ENCODE measurements around the gene RNF145.

DNA sequence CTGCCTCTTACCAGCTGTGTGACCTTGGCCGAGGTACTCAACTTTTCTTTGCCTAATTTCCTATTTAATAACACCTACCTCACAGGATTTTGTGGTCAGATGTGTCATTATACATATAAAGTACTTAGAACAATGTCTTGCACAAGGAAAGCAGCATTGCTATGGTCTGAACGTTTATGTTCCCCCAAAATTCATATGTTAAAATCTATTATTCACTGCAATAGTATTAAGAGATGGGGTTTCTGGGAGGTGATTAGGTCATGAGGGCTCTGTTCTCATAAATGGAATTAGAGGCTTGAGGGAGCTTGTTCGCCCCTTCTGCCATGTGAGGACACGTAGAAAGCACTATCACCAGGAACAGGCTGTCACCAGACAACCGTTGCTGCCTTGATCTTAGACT lies 10.9 kb upstream of the RNF145 start:
- TF ChIP-seq, protein P1, sequence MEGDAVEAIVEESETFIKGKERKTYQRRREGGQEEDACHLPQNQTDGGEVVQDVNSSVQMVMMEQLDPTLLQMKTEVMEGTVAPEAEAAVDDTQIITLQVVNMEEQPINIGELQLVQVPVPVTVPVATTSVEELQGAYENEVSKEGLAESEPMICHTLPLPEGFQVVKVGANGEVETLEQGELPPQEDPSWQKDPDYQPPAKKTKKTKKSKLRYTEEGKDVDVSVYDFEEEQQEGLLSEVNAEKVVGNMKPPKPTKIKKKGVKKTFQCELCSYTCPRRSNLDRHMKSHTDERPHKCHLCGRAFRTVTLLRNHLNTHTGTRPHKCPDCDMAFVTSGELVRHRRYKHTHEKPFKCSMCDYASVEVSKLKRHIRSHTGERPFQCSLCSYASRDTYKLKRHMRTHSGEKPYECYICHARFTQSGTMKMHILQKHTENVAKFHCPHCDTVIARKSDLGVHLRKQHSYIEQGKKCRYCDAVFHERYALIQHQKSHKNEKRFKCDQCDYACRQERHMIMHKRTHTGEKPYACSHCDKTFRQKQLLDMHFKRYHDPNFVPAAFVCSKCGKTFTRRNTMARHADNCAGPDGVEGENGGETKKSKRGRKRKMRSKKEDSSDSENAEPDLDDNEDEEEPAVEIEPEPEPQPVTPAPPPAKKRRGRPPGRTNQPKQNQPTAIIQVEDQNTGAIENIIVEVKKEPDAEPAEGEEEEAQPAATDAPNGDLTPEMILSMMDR (IDR thresholded peaks at IDR 0.05) = no peak
- TF ChIP-seq POLR2A (IDR thresholded peaks at IDR 0.05) (no peak), POLR2AphosphoS5 (IDR thresholded peaks at IDR 0.05; ENCODE audit: insufficient read depth in 1 of 2, low read depth in 1 of 2) (no peak)
